Inflammatory macrophage treated with lipopolysaccharide for 1 hour (primary cell): ENCODE results near the gene SSBP4.
A peak's percentile ranks its signal among the peaks of the same experiment; 100 is the strongest.
"Not testable (repeated sequence)": the region's sequence is repeated elsewhere in the genome, so short reads cannot be mapped to it uniquely, and the experiment has no call there.

Source experiments
- DNase-seq, 2 donors: peaks; one replicate each; pipeline ENCODE4 v3.0.0-alpha.2; 2020 to 2022

Gene SSBP4

DNA sequence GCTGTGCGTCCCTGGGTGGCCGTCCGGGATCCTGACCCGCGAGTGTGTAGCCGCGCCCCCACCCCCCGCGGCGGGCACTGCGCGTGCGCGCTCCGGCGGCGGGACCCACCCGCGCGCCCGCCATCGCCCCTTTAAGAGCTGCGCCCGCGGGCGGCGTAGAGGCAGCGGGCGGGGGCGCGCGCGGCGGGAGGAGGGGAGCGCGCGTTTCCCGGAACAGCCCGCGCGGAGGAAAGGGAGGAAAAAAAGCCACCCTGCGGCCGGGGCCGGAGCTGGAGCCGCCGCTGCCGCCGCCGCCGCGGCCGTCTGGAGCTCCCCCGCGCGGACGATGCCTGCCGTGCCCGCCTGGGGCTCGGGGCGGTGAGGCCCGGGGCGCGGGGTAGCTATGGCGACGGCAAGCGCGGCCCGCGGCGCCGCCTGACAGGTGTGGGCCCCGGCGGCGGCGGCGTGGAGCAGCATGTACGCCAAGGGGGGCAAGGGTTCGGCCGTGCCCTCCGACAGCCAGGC, at the start of gene SSBP4:
TSS of gene SSBP4 (plus strand) at position 204 of the 504 bp plus-strand sequence. CDS start at position 455, 251 bp downstream.
- DNase-seq, result peak; percentile 50 to 73

DNA sequence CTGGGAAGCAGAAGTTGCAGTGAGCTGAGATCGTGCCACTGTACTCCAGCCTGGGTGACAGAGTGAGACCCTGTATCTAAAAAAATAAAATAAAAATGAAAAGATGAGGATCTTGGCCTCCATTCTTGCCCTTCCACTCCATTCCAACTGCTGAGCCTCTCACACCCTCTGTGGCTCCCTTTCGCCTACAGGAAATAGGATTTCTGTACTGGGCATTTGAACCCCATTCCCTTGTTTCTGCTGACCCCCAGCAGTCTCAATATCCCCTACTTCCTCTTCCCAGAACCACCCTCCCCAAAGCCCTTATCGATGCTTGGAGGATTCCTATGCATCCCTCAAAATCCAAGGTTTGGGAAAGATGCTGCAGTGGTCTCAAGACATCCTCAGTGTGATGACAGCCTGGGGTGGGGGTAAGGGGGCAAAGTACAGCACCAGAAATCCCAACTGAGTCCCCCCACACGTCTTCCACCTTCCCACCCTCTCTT, 45.7 kb upstream of the SSBP4 start:
- DNase-seq, result no peak

DNA sequence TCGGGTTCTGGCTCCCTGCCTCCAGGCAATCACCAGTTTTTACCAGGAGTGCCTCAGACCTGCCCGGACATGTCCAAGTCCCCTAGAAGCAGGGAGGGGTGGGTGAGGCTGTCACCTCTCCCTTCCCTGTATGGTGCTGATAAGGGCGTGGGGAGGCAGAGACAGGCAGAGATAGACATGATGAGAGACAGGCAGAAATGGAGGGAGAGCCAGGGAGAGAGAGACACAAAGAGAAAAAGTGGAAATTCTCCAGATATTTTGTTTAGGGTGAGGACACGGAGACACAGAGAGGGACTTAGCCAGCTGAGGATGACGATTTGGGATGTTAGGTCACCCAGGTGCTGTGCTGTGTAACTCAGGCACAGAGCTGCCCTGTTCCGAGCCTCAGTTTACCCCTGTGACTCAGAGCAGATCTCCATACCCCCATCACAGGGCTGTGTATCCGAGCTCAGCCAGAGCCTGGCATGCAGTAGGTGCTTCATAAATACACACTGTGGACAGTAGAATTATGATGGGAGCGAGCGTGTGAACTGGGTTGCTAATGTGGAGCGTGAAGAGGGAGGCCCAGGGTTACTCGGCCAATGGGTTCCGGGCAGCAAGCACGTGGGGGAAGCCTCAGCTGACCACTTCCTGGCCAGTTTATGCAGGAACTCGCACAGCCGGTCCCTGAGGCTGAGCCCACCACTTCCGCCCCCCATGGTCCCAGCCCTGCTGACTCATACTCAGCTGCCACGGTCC, 45.1 kb upstream of the SSBP4 start:
- DNase-seq, result peak; percentile 94 to 98

DNA sequence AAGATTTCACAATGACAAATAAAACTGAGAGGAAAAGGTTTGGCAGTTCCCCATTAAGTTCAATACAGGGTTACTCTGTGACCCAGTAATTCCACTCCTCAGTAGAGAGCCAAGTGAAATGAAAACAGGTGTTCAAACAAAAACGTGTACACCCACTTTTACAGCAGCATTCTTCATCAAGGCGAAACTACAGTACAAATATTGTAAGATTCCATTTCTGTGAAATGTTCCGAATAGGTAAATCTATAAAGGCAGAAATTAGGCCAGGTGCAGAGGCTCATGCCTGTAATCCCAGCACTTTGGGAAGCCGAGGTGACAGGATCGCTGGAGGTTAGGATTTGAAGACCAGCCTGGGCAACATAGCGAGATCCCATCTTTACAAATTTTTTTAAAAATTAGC, 42.2 kb upstream of the SSBP4 start:
- DNase-seq, result no peak

DNA sequence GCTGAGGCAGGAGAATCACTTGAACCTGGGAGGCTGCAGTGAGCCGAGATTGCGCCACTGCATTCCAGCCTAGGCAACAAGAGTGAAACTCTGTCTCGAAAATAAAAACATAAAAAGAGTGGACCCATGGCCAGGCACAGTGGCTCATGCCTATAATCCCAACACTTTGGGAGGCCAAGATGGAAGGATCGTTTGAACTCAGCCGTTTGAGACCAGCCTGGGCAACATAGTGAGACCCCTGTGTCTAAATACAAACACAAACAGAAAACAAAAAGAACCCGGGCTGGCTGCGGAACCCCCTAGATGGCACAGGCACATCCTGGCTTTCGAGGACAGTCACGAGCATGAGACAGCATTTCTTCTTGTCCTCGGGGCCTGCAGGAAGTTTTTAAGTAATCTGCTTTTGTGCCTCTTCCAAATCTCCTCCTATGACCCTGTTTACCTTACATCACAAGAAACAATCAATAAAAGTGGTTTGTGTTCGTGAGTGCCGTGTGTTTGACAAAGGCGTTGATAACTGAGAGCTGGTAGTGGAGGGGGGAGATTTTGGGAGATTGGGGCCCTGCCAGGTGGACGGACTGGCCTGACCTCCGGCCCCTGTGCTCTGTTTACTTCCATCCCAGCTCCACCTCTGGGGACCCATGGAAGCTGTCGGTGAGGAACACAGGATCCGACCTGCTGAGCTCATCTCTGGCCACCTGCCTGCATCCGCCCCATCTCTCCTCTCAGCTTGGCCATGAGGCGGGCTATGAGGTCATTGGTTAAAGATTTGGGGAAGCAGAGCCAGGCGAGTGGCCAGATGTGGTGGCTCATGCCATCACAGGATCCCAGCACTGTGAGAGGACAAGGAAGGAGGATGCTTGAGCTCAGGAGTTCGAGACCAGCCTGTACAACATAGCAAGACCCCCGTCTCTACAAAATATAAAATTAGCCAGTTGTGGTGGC, 39.1 kb upstream of the SSBP4 start:
- DNase-seq, result peak; percentile 65 to 76

DNA sequence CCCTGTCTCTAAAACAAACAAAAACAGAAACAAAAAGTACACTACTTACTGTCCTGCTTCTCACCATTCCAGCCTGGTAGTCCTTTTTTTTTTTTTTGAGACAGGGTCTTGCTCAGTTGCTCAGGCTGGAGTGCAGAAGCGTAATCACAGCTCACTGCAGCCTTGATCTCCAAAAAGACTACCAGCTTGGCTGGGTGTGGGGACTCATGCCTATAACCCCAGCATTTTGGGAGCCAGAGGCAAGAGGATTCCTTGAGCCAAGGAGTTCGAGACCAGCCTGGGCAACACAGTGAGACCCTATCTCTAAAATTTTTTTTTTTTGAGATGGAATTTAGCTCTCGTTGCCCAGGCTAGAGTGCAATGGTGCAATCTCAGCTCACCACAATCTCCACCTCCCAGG, 38.4 kb upstream of the SSBP4 start:
- DNase-seq, result no peak

DNA sequence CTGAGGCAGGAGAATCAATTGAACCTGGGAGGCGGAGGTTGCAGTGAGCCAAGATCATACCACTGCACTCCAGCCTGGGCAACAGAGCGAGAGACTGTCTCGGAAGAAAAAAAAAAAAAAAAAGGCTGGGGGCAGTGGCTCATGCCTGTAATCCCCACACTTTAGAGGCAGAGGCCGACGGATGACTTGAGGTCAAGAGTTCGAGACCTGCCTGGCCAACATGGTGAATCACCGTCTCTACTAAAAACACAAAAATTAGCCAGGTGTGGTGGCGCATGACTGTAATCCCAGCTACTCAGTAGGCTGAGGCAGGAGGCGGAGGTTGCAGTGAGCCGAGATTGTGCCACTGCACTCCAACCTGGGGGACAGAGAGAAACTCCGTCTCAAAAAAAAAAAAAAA, 35.6 kb upstream of the SSBP4 start:
- not testable (repeated sequence) for DNase-seq

DNA sequence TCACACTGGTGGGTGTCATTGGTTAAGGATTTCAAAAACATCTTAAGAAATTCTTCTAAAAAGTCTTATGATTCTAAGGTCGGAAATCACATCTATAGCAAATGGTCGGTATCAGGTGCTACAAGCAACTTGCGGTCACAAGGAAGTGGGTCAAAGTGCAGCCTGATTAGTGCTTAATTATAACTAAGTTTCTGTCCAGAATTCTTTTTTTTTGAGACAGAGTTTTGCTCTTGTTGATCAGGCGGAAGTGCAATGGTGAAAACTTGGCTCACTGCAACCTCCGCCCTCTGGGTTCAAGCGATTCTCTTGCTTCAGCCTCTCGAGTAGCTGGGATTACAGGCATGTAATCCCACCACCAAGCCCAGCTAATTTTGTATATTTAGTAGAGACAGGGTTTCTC, 34.4 kb upstream of the SSBP4 start:
- no peak for DNase-seq

DNA sequence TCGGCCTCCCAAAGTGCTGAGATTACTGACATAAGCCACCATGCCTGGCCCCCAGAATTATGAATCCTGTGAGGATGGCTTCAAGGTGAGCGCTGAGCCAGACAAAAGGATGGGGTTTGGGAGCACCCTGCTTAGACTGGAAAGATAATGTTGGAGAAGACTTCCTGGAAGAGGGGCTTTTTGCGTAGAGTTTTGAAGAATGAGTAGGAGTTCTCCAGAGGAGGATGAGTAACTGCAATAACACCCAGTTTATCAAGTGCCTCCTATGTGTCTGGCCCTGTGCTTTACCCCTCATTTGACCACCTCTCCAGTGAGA, 33.9 kb upstream of the SSBP4 start:
- no peak for DNase-seq

DNA sequence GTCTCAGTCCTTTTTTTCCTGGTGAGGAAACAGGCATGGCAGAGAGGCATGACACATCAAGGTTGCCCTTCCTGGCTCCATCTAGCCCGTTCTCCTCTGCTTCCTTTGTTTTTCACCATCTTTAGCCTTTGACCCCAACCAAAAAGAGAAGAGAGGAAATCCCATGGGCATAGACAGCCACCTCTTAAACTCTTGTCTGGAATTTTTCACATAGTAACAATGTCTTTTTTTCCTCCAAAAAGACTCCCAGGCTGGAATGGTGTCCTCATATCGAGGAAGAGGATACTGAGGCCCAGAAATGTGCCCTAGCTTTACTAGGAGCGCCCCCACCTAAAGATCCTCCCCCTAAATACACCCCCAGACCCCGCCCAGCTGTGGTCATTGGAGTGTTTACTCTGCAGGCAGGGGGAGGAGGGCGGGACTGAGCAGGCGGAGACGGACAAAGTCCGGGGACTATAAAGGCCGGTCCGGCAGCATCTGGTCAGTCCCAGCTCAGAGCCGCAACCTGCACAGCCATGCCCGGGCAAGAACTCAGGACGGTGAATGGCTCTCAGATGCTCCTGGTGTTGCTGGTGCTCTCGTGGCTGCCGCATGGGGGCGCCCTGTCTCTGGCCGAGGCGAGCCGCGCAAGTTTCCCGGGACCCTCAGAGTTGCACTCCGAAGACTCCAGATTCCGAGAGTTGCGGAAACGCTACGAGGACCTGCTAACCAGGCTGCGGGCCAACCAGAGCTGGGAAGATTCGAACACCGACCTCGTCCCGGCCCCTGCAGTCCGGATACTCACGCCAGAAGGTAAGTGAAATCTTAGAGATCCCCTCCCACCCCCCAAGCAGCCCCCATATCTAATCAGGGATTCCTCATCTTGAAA, 33.3 kb upstream of the SSBP4 start, which contains the start of gene GDF15:
TSS of gene GDF15 (plus strand) at position 484 of the 868 bp plus-strand sequence. CDS start at position 516, 32 bp downstream.
- peak in 1 of 2 donors; percentile 62 for DNase-seq

DNA sequence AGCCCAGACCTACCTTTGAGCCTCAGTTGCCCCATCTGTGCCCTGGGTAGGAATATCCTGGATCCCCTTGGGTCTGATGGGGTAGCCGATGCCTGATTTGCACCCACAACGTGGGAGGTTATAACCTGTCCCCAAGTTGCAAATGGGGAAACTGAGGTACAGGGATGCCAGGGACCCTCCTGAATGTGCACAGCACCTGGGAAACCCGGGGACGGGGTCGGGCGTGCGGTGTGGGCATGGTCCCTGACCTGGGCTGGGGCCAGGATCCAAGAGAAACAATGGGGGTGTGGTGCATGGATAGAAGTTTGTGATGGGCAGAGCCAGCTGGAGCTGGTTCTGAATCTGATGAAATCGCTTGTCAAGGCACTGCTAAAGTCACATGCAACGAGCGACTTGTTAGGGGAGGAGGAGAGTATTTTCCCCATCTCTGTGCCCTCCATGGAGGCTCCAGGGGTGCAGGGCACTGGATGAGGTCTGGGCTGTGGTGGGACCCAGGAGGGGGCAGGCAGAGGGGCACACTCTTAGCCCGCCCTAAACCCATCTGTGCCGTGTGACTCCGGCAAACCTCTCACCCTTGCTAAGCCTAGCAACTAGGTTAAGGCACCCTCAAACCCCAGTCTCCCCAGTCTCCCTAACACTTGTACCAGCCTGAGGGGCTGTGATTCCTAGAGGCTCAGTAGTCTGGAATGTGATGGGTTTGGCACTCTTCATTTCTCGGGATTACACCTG, 32.5 kb upstream of the SSBP4 start:
- DNase-seq, result no peak

DNA sequence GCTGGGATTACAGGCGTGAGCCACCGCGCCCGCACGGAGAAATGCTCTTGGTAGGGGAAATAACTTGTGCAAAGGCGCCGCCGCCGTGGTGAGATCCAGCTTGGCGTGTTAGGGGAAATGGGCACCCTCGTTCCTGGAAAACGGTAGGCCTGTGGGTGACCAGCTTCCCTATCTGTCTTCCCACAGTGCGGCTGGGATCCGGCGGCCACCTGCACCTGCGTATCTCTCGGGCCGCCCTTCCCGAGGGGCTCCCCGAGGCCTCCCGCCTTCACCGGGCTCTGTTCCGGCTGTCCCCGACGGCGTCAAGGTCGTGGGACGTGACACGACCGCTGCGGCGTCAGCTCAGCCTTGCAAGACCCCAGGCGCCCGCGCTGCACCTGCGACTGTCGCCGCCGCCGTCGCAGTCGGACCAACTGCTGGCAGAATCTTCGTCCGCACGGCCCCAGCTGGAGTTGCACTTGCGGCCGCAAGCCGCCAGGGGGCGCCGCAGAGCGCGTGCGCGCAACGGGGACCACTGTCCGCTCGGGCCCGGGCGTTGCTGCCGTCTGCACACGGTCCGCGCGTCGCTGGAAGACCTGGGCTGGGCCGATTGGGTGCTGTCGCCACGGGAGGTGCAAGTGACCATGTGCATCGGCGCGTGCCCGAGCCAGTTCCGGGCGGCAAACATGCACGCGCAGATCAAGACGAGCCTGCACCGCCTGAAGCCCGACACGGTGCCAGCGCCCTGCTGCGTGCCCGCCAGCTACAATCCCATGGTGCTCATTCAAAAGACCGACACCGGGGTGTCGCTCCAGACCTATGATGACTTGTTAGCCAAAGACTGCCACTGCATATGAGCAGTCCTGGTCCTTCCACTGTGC, 30.9 kb upstream of the SSBP4 start:
- DNase-seq, result peak; percentile 76 to 93

DNA sequence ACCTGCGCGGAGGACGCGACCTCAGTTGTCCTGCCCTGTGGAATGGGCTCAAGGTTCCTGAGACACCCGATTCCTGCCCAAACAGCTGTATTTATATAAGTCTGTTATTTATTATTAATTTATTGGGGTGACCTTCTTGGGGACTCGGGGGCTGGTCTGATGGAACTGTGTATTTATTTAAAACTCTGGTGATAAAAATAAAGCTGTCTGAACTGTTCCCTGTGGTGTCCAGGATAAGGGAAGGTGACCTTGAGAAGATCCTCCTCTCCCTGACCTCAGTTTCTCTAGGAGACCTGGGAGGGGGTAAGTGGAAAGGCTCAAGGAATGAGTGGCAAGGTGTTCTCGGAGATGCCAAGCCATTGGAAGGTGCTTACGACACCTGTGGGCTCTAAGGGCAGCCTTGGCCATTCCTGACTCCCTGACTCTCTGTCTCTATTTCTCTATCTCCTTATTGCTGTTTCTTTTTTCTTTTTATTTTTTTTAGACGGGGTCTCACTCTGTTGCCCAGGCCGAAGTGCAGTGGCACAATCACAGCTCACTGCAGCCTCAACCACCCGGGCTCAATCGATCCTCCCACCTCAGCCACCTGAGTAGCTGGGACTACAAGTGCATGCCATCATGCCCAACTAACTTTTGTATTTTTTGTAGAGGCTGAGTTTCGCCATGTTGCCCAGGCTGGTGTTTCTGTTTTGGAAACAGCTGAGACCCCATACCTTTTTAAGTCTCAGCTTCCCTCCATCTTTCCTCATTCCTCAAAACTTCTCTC, 30.1 kb upstream of the SSBP4 start:
- DNase-seq, result no peak

DNA sequence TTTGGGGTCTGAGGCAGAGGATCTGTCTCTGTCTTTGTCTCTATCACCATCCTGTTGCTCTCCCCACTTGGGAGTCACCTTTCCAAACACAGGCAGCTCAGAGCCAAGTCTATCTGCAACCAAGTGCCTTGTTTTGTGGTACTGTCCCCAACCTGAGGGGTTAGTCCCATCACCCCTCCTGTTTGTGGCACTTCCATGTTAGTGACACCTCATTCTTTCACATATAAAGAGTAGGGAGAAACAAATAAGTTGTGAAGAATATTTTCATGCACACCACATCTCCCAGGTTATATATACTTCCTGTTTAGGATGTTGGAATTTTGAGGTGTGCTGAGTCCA, 29.5 kb upstream of the SSBP4 start:
- no peak for DNase-seq

DNA sequence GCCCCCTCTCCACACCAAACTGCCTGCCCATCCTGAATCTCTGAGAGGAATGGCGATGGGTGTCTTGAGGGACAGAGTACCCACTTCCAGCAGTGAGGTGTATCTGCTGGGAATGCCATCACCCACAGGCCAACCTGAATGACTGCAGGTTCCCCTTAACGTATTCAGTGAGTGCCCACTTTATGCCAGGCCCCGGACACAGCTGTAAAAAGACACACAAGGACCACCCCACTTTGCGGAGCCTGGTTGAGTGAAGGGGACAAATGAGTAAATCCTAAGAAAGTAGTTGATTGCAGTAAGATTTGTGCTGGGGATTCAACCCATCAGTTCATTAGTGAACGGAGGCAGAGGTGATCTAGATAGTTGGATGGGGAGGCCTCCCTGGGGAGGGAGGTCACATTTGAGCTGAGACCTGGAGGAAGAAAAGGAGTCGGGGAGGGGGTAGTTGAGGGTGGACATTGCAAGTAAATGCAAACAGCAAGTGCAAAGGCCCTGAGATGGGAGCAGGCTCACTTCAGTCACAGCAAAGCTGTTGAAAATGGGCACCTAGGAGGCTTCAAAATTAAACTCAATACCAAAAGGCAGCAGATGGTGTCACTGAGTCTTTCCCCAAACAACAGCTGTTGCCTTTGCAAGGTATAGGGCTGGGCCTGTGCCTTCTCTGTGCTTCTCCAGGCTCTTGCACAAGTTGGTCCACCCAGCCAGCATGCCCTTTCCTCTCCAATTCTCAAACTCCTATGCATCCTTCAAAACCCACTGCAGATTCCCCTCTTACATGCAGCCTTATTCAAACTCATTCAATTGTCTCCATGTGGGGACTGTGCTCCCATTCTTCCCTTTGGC, 28.9 kb upstream of the SSBP4 start:
- no peak for DNase-seq

DNA sequence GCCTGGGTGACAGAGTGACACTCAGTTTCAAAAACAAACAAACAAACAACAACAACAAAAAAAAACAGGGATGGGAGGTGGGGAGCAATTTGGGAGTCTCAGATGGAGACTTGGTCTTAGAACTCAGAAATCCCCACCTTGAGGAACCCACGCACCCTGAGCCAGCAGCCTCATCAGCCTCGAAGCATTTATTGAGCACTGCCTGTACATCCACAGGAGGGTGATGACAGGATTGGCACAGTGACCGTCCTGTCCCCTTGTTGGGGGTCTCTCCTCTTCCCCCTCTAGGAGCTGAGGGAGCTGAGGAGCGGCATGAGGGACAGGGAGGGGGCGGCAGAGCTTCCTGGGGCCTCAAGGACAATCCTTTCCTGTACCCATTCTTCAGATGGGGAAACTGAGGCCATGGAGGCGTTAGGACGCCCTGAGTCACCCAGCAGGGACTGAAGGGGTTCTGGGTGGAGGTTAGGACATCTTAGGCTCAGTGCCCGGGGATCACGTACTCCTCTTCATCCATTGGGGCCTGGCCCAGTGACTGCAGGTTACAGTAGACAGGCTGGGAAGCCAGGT, 27.6 kb upstream of the SSBP4 start:
- no peak for DNase-seq

DNA sequence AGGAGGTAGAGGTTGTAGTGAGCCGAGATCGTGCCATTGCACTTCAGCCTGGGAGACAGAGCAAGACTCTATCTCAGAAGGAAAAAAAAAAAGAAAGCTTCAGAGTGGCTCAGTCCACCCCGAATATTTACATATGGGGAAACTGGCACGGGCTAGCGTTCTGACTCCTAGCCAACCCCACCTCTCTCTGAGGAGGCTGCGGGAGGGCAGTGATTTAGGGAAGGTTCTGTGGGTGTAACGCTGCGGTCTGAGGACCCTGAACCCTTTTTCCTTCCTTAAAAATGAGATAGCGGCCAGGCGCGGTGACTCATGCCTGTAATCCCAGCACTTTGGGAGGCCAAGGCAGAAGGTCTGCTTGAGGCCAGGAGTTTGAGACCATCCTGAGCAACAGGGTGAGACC, 26.8 kb upstream of the SSBP4 start:
- peak; percentile 91 to 92 for DNase-seq

DNA sequence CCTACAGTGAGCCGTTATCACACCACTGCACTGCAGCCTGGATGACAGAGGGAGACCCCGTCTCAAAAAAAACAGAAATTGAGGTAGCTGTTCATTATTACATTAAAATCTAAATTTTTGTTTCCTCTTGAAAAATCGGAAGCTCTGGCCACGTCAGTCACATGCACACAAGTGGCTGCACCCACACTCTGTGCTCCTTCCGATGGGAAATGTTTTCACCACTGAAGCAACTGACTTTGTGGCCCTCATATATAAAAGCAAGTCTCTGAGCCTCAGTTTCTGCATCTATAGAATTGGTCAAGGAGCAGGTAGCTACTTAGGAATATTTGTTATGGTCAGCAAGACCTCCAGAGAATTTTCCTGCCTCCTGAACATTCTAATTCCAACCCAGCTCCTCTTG, 26.3 kb upstream of the SSBP4 start:
- DNase-seq, result peak; percentile 67 to 72

DNA sequence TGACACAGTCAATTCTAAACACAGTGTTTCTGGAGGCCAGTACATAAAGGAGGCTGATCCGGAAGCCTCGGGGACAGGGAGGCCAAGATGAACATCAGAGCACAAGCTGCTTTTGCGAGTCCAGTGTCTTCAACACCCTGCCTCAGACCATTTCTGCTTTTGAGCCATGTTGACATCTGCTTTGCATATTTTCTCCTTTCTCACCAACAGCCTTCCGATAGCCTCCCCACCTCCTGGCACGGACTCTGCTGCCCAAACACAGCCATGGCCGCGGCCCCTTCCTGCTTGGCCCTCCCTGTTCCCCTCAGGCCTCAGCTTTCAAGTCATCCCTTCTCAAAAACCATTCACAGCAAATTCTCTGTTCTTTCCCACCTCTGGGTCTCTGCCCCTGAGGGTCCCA, 25.4 kb upstream of the SSBP4 start:
- peak; percentile 84 to 86 for DNase-seq
